ENCODE data around the gene RBFOX2.
"Not testable (repeated sequence)": the region's sequence is repeated elsewhere in the genome, so short reads cannot be mapped to it uniquely, and the experiment has no call there.

RBFOX2 gene

GRCh38 chr22:35754761-35755160, 273.9 kb downstream of the RBFOX2 start:
- FAIRE-seq = no peak

DNA sequence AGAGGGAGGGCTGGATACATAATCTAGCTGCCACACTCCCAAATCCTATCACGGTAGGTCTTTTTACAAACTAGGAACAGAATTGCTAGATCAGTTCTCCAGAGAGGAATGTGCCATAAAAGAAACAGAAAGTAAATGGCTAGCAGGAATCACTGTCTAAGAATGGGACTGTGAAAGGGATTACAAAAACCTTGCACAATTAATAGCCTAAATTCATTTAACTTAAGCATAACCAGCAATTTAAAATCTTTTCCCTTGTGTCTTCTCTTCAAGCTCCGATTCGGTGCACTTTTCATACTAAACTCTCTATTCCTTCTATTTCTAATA, 275.8 kb downstream of the RBFOX2 start:
- no peak for FAIRE-seq

- FAIRE-seq = no peak
Measured at GRCh38 chr22:35752006-35752862, 276.4 kb downstream of the RBFOX2 start.

GRCh38 chr22:35749808-35750207, 278.8 kb downstream of the RBFOX2 start:
- no peak for FAIRE-seq

DNA sequence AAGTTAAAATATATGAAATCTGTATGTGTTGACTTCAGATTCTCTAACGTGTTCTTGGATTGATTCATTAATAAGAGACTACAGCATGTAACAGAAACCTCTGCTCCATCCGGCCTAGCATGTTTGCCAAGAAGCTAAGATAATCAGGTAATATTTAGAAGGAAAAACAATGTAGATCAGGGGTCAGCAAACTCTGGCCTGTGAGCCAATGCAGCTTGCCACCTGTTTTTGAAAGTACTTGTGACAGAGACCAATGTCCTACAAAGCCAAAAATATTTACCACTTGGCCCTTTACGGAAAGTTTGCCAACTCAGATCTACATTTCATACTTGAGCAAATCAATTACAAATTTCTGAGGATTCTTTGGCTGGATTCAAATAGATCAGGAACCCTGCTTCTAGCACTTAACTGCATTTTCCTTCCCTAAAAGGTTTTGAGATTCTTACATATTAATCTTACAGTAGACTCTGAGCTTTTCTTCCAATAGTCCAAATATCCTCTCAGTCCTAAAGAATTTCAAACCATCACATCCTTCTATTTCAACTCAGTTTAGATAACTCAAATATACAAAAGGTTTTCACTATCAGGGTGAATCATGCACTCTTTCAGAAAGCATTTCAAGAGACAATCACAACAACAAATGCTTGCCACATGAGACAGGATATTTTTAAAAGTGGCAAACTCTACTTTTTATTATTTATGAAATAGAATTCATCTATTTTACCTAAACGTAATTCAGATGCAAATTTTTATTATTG, 281.5 kb downstream of the RBFOX2 start:
- FAIRE-seq = no peak

DNA sequence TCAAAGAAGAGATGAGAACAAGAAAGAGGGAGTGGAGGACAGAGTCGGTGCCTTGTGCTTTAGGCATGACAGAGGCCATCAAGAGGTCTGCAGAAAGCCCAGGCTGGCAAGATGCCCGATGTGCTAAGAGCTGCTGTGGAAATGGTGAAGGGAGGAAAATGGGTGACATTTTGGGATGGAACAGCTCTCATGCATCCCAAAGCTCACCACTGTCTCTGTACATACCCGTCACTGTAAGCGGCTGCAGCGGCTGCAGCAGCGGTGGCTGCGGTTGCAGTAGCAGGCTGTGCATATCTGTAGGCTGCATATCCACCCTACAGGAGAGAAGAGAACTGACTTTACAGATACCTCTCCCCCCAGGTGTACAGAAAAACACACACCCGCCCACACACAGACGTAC, 282.4 kb downstream of the RBFOX2 start:
- no peak for FAIRE-seq

- FAIRE-seq = no peak
Measured at GRCh38 chr22:35743326-35743860, 285.2 kb downstream of the RBFOX2 start.

- no peak for FAIRE-seq
Measured at GRCh38 chr22:35742342-35743100, 286.1 kb downstream of the RBFOX2 start.

GRCh38 chr22:35740616-35741015, 288.0 kb downstream of the RBFOX2 start:
- FAIRE-seq = no peak

DNA sequence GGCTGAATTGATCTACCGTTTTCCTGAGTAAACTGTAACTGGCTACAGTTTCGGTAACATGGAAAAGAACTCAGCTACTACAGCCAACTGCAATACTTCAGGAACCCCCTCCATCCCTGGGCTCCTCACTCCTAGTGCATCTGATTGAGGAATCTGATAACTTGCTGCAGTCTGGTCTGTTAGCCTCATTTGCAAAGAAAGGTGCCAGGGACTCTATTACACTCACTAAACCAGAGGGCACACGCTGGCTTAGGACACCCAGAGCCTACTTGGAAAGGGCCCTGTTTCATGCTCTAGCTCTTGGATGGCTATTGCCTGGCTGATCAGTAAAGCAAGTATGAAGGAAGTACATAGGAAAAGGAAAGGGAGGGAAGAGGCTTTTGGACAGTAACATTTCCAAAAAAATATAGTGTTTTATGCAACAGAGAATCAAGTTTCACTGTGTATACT, 288.7 kb downstream of the RBFOX2 start:
- FAIRE-seq = no peak

DNA sequence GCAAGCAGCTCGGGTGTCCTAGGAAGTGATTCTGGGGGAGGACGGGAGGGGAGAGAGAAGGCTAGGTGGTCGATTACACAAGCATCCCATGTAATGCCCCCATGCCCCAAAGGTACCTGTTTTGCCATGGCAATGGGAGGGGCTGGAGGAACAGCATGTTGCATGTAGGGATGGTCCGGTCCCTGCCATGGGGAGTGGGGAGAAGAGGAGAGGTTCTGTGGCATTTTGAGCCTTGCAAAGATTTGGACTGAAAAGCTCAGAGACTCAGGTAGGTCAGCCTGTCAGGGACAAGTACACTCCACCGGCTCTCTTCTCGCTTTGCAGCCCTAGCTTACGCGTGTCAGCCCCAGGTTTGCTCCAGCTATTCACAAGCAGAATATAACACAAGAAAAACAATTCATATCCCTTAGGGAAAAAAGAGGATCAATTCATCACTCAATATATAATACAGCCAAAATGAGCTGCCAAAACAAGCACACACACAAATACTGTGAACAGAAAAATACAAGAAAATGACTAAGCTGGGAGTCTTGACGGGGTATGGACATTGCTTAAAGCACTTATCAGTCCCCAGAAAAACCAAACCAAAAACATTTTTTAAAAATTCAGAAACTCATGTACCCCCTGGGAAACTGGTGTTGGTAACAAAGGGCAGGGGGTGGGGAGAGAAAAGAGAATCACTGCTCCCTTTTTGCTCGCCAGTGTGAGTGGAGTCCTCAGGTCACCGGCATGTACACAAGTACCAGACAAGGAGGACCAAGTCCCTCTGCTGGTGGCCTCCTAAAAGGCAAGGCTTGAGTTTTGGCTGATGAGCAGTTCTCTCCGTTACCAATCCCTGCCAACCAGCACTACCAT, 289.3 kb downstream of the RBFOX2 start:
- no peak for FAIRE-seq

DNA sequence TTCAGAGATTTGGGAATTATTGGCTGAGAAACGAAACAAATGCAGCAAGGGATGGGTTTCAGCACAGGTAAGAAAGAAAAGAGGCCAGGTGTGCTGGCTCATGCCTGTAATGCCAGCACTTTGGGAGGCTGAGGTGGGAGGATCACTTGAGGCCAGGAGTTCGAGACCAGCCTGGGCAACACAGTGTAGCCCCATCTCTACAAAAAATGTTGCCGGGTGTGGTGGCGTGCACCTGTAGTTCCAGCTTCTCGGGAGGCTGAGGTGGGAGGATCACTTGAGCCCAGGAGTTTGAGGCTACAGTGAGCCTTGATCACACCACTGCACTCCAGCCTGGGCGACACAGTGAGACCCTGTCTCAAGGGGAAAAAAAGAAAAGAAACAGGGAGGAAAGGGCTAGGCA, 290.7 kb downstream of the RBFOX2 start:
- FAIRE-seq = not testable (repeated sequence)

- no peak for FAIRE-seq
Measured at GRCh38 chr22:35736701-35737100, 291.9 kb downstream of the RBFOX2 start.

DNA sequence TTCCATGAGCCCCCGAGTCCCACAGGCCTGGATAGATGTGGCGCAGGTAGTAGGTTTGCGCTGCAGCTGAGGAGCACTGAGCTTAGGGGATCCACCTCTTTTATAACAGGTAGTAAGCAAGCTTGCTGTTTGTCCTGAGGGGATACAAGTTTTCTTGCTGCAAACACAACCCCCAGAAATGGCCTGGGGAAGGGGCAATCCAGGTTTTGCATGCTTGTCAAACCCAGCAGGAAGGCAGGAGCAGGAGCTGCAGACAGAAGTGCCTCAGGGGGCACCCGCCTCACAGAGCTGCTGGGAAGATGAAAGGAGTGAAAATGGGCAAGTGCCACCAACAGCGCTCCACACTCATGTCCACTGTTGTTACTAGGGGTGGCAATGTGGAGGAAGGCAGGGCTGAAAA, 292.5 kb downstream of the RBFOX2 start:
- no peak for FAIRE-seq

DNA sequence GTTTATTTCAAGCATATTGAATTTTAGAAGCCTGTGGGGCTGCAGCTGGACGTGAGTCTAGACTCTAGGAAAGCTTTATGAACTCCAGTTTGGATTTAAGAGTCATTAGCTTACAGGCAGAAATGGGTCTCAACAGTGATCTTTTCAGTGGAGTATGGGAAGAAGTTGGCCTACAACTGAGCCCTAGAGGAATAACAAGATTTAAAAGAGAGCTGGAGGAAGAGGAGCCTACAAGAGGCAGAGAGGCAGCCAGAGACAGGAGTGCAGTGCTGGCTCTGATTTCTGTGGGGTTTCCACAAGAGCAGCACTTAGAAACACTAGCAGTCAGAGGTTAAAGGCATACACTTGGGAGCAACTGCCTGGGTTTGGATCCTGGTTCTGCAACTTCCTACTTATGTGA, 293.1 kb downstream of the RBFOX2 start:
- no peak for FAIRE-seq

GRCh38 chr22:35734517-35734827, 294.2 kb downstream of the RBFOX2 start:
- FAIRE-seq = no peak

- no peak for FAIRE-seq
Measured at GRCh38 chr22:35733791-35734516, 294.7 kb downstream of the RBFOX2 start.

DNA sequence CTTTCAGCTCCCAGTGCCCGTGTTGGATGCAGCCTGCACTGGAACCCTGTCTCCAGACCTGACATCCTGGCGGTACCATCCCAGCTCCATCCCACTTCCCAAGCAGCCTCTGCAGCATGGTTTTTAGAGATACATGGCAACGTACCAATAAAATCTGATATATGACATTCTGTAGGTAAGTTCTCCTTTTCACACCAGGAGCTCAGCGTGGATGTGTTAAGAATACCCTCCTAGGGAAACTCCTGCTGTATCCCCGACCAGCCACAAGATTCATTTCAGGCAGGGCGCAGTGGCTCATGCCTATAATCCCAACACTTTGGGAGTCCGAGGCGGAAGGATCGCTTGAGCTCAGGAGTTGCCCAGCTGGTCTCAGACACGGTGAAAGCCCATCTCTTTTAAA, 295.6 kb downstream of the RBFOX2 start:
- no peak for FAIRE-seq

GRCh38 chr22:35732116-35732515, 296.5 kb downstream of the RBFOX2 start:
- FAIRE-seq = no peak

DNA sequence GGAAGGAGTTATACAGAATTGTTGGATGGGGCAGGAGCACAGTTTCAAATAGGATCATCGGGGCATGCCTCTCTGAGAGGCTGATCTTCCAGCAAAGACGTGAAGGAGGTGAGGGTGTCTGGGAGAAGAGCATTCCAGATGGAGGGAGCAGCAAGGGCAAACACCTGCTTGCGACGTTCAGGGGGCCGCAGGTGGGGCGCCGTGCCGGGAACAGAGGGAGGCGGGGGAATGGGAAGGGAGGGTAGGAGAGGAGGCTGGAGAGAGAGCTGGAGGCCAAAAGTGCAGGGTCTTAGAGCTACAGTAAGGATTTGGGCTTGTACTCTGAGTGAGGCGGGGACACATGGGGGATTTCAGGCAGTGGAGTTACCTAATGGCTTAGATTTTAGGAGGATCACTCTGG, 297.3 kb downstream of the RBFOX2 start:
- no peak for FAIRE-seq

GRCh38 chr22:35729309-35729698, 299.3 kb downstream of the RBFOX2 start:
- no peak for FAIRE-seq

All from G401.6 (cell line).